Progenitor cell of endocrine pancreas (in vitro differentiated cells): Measurements from ENCODE around the gene GPR42. TPM values are rescaled to one million over a fixed set of nuclear protein-coding genes. Genes with fewer than 3 reads are reported as not detected.

Experiments
- DNase-seq: peaks from one replicate; pipeline ENCODE4 v3.0.0; 2021; ENCODE audit warnings: low spot score; ENCODE audit not compliant: unreplicated experiment
- H3K27ac Mint-ChIP-seq: 2 replicates; pipeline ENCODE4 v1.8.0; 2021; ENCODE audit warnings: mild to moderate bottlenecking, moderate library complexity, mixed read lengths
- H3K27me3 Mint-ChIP-seq: 2 replicates; pipeline ENCODE4 v1.8.0; 2021; ENCODE audit warnings: mixed read lengths
- H3K36me3 Mint-ChIP-seq: 2 replicates; pipeline ENCODE4 v1.8.0; 2022; ENCODE audit warnings: mixed read lengths; ENCODE audit not compliant: insufficient read depth
- H3K4me1 Mint-ChIP-seq: 2 replicates; pipeline ENCODE4 v1.8.0; 2021; ENCODE audit warnings: low read depth, mixed read lengths
- H3K4me3 Mint-ChIP-seq: 2 replicates; pipeline ENCODE4 v1.8.0; 2021; ENCODE audit warnings: low read depth, mild to moderate bottlenecking, moderate library complexity, mixed read lengths
- H3K9me3 Mint-ChIP-seq: 2 replicates; pipeline ENCODE4 v1.8.0; 2021; ENCODE audit warnings: low read depth, mixed read lengths
- total RNA-seq: library from RNA; stranded (reverse); gene quantifications from 2 replicates; pipeline ENCODE4 v1.2.1, GENCODE V29; 2021
- TF ChIP-seq, protein P1 (sequence below): fragments of 200-600 bp; sonication (generic); IDR thresholded peaks from one replicate; pipeline ENCODE4 v1.5.0; 2021; ENCODE audit warnings: antibody characterized with exemption, mild to moderate bottlenecking; ENCODE audit not compliant: unreplicated experiment

Gene GPR42
- total RNA-seq, 1 donor from 2014 or later, result not detected

DNA sequence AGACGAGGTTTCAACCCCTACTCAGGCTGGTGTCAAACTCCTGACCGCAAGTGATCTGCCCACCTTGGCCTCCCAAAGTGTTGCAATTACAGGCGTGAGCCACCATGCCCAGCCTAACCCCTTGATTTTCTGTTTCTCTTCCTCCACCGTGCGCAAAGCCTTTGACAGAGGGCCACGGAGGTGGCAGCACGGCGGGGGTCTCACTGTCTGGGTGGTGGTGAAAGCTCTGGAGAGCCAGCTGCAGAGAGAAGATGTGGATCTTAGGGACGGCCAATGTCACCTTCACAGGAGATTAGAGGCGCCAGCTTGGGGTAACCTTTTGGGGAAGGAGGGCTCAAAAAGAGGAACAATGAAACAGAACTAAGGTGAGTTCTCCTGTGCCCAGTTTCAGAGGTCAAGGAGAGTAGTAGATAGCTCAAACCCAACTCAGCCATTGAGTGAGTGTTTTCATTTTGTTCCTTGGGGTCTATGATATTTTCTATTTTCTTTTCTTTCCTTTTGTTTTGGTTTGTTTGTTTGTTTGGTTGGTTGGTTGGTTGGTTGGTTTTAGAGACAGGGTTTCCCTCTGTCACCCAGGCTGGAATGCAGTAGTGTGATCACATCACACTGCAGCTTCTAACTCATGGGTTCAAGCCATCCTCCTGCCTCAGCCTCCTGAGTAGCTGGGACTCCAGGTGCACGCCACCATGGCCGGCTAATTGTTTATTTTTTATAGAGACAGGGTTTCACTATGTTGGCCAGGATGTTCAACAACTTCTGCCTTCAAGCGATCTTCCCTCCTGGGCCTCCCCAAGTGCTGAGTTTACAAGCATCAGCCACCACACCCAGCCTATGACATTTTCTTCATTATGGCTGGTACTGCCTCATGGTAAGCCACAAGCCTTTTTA is 37.7 kb downstream of the GPR42 start:
- H3K4me1 Mint-ChIP-seq, result peaks cover 2% of the 10 kb centered on the region
- H3K27ac Mint-ChIP-seq, result no peak overlapping the region
- H3K27me3 Mint-ChIP-seq, result peaks cover 7% of the 10 kb centered on the region
- TF ChIP-seq, protein P1, sequence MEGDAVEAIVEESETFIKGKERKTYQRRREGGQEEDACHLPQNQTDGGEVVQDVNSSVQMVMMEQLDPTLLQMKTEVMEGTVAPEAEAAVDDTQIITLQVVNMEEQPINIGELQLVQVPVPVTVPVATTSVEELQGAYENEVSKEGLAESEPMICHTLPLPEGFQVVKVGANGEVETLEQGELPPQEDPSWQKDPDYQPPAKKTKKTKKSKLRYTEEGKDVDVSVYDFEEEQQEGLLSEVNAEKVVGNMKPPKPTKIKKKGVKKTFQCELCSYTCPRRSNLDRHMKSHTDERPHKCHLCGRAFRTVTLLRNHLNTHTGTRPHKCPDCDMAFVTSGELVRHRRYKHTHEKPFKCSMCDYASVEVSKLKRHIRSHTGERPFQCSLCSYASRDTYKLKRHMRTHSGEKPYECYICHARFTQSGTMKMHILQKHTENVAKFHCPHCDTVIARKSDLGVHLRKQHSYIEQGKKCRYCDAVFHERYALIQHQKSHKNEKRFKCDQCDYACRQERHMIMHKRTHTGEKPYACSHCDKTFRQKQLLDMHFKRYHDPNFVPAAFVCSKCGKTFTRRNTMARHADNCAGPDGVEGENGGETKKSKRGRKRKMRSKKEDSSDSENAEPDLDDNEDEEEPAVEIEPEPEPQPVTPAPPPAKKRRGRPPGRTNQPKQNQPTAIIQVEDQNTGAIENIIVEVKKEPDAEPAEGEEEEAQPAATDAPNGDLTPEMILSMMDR, result no peak
- no peaks in the 10 kb centered on the region for H3K36me3 Mint-ChIP-seq
- H3K4me3 Mint-ChIP-seq, result no peak overlapping the region
- no peak for DNase-seq
- no peaks in the 10 kb centered on the region for H3K9me3 Mint-ChIP-seq

DNA sequence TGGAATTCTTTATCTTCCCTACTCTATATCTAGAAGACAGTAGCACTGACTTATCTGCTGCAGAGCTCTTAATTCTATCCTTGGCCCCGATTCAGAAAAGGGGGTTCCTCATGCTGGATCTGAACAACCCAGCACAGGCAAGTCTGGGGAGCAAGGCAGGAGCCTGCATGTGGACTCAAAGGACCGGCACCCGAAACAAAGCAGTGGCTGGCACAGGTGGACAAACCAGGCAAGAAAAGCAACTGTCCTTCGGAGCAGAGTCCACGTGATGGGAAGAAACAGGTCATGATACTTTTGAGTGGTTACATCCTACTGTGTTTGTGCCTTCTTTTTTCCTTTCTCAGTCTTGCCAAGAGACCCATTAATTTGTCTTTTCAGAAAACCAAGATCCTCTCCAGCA is 38.3 kb downstream of the GPR42 start:
- TF ChIP-seq, protein P1, result no peak
- H3K36me3 Mint-ChIP-seq, result no peaks in the 10 kb centered on the region
- no peak for DNase-seq
- peaks cover 7% of the 10 kb centered on the region for H3K27me3 Mint-ChIP-seq
- no peak overlapping the region for H3K27ac Mint-ChIP-seq
- peaks cover 2% of the 10 kb centered on the region for H3K4me1 Mint-ChIP-seq
- H3K4me3 Mint-ChIP-seq, result no peak overlapping the region
- no peaks in the 10 kb centered on the region for H3K9me3 Mint-ChIP-seq

DNA sequence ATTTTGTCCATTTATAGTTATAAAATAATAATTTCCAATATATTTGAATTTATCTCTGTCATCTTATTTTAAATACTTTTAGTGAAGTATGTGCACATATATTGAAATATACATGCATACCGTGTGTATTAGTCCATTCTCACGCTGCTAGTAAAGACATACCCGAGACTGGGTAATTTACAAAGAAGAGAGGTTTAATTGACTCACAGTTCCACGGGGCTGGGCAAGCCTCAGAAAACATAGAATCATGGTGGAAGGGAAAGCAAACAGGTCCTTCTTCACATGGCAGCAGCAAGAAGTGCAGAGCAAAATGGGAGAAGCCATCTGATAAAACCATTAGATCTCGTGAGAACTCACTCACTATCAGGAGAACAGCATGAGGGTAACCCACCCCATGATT is 39.6 kb downstream of the GPR42 start:
- DNase-seq, result no peak
- Mint-ChIP-seq H3K4me3 (no peak overlapping the region), H3K36me3 (no peaks in the 10 kb centered on the region), H3K4me1 (peaks cover 2% of the 10 kb centered on the region), H3K27me3 (peaks cover 7% of the 10 kb centered on the region), H3K9me3 (no peaks in the 10 kb centered on the region), H3K27ac (no peak overlapping the region)
- TF ChIP-seq, protein P1, result no peak

DNA sequence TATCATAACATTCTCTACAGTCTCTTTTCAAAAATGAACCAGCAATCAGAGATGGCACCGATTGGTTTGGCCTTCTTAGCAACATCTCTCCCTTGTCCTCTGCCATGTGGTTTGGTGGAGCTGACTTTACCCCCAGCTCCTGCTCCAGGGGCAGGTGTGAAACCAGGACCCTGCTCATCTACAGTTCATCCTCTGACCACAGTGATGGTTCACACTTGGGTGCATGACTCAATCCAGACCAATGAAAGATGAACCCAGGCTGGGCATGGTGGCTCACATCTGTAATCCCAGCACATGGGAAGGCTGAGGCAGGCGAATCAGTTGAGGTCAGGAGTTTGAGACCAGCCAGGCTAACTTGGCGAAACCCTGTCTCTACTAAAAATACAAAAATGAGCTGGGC is 43.6 kb downstream of the GPR42 start:
- H3K4me3 Mint-ChIP-seq, result no peak overlapping the region
- no peaks in the 10 kb centered on the region for H3K9me3 Mint-ChIP-seq
- TF ChIP-seq, protein P1, result no peak
- H3K27me3 Mint-ChIP-seq, result peaks cover 22% of the 10 kb centered on the region
- DNase-seq, result no peak
- no peaks in the 10 kb centered on the region for H3K36me3 Mint-ChIP-seq
- peaks cover 14% of the 10 kb centered on the region for H3K4me1 Mint-ChIP-seq
- no peak overlapping the region for H3K27ac Mint-ChIP-seq

DNA sequence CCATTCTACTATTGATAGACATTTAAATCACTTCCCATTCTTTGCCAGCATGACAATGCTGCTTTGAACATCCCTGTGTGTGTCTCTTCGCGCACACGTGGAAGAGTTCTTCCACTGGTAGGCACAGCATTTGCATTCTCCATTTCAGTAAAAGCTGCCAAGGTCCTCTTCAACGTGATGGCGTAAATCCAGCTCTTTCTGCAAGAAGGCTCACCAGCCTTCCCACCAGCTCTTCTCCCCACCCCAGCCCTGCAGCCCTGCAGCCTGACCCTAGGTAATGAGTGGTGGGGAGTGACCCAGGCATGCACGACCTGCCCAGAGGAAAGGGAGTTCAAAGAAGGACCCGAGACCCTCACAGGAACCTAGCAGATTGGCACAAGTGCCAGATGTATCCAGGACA is 45.5 kb downstream of the GPR42 start:
- H3K27ac Mint-ChIP-seq, result no peak overlapping the region
- TF ChIP-seq, protein P1, result no peak
- H3K9me3 Mint-ChIP-seq, result no peaks in the 10 kb centered on the region
- H3K36me3 Mint-ChIP-seq, result no peaks in the 10 kb centered on the region
- no peak for DNase-seq
- H3K27me3 Mint-ChIP-seq, result peaks cover 23% of the 10 kb centered on the region
- H3K4me3 Mint-ChIP-seq, result no peak overlapping the region
- peaks cover 17% of the 10 kb centered on the region for H3K4me1 Mint-ChIP-seq
